GM18867 (cell line): ENCODE results near the gene CALCA.
A peak's percentile ranks its signal among the peaks of the same experiment; 100 is the strongest.
"Not testable (repeated sequence)": the region's sequence is repeated elsewhere in the genome, so short reads cannot be mapped to it uniquely, and the experiment has no call there.

Experiments used
- ATAC-seq: cut with Tn5 transposase; IDR thresholded peaks from one replicate; pipeline ENCODE4 v1.9.1; 2021; ENCODE audit warnings: mild to moderate bottlenecking, moderate library complexity; ENCODE audit not compliant: unreplicated experiment

CALCA gene, protein sequence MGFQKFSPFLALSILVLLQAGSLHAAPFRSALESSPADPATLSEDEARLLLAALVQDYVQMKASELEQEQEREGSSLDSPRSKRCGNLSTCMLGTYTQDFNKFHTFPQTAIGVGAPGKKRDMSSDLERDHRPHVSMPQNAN

DNA sequence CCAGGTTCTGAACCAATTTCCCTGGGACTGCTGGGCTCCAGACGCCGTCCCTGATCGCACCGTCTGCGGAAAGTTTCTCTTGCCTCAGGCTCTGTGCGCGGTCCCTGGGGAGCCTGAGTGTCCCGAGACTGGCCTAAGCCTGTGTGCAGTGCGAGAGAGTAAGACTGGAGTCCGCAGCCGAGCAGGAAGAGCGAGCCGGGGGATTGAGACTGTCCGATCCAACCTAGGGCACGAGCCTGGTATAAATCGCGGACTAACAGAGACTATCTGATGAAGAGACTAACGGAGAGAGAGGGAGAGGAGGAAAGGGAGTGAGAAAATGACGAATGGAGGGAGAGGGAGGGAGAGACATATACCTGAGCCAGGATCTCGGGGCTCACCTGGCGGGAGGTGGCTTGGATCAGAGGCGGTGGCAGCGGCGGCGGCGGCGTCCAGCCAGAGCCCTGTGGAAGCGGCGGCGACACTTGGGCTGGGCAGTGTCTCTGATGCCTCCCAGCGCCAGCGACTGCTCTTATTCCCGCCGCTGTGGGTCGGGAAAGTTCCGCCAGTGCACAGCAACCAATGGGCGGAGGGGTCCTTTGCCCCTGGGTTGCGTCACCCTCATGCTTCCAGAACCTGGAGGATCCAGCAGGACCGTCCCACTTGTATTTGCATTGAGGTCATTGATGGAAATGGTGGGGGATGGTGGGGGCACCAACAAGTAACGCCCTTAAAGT, at the start of gene CALCA:
Gene CALCA, minus strand, starts transcription at position 487 of the 716 bp plus-strand sequence. CDS start 1,159 bp downstream, outside the sequence.
- no peak for ATAC-seq

DNA sequence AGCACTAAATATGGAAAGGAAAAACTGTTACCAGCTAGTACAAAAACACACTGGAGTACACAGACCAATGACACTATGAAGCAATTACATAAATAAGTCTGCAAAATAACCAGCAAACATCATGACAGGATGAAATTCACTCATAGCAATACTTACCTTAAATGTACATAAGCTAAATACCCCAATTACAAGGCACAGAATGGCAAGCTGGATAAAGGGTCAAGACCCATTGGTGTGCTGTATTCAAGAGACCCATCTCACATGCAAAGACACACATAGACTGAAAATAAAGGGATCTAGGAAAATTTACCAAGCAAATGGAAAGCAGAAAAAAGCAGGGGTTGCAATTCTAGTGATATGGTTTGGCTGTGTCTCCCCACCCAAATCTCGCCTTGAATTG, 44.0 kb upstream of the CALCA start:
- ATAC-seq, result no peak

DNA sequence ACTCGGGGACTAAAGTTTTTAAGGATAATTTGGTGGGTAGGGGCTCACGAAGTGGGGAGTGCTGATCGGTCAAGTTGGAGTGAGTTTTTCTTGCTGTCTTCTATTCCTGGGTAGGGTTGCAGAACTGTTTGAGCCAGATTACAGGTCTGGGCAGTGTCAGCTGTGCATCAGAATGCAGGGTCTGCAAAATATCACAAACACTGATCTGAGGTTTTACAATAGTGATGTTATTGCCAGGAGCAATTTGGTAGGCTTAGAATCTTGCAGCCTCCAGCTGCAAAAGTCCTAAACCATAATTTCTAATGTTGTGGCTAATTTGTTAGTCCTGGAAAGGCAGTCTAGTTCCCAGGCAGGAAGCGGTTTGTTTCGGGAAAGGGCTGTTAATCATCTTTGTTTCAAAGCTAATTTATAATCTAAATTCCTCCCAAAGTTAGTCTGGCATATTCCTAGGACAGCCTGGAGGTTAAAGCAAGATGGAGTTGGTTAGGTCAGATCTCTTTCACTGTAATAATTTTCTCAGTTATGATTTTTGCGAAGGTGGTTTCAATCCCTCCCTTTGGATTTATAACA, 39.7 kb upstream of the CALCA start:
- no peak for ATAC-seq

- no peak for ATAC-seq
Measured at GRCh38 chr11:15010865-15011264, 38.7 kb upstream of the CALCA start.

DNA sequence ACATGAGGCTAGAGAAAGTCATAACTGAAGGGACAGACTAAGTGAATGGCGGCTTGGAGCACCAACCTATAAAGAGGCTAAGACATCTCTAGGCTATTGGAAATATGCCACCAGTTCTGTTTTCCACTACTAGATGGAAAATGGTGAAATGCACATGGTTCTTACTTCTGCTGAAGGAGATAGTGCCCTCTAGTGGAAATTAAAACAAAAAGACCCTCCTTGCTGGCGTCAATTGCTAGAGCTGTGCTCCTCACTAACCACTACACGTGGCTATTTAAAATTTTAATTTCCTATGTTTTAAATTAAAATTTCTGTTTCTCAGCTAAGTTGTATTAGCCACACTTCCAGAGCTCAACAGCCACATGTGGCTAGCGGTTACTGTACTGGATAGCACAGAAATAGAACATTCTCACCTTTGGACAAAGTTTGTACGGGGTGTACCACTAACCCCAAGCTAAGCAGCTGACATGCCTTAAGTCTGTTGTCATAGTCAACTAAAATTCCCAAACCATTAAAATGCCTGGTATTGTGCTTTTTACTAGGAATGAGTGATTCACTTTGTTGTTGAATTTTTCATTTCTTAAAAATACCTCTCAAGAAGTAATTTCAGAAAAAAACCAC, 34.1 kb upstream of the CALCA start:
- ATAC-seq, result peak; percentile 80

GRCh38 chr11:14988133-14988532, 16.0 kb upstream of the CALCA start:
- ATAC-seq, result not testable (repeated sequence)

- ATAC-seq, result no peak
Measured at GRCh38 chr11:14981507-14981906, 9.4 kb upstream of the CALCA start.

DNA sequence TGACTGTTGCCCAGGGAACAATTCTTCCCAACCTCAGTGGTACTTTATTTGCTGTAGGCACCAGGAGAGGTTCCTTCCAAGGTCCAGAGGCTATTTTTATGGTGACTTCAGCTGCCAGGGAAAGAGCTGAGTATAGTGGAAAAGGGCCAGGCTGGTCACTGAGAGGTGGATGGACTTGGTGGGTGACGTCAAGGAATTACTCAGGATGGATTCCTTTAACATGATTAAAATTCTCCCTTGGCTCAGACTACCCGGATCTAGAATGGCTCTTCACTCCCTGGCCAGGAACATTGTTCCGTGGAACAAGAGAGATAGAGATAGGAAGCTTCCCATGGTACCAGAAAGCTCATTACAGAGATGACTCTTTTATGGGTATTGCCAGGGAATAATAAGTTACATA, 8.7 kb upstream of the CALCA start:
- no peak for ATAC-seq

- no peak for ATAC-seq
Measured at GRCh38 chr11:14977101-14977880, 5.1 kb upstream of the CALCA start.

GRCh38 chr11:14975252-14975587, 3.1 kb upstream of the CALCA start:
- ATAC-seq, result no peak

- peak; percentile 60 for ATAC-seq
Measured at GRCh38 chr11:14974515-14975251, 2.5 kb upstream of the CALCA start.

DNA sequence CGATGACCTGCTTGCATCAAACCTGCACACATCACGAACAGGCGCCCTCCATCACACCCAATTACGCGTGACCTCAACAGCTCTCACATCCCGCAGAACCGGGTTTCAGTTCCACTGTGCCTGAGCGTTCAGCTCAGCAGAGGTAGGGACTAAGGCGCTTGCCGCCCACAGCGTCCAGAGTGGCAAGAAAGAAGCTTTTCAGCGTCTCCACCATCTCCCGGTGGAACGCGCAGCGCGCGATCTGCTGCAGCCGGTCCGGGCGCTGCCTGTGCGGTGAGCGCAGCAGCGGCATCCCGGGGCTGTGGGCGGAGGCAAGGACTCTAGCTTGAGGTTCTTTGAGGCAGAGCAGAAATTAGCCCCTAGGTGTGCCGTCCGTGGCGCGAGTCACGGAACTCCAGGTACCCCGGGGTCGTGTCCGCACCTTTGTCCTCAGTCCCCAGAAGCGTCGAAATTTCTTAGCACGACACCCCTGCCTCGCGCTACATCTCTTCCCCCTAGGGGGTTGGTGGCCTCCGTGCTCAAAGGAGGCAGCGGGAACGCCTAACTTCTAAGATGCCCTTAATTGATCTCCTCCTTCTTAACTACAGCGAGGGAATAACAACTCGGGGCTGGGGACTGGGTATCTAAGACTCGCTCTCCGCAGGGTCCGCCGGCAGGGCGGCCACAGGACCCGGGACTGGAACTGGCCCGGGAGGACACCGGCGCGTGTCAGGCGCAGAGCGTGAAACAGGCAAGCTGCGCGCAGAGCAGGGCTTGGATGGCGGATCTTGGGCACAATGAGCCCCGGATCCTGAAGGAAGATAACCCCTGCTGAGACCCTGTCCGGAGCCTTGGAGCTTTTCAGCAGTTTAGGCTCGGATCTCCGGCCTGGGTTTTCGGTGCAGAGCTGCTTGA, 1.7 kb upstream of the CALCA start:
- ATAC-seq, result peak; percentile 38

GRCh38 chr11:14972581-14973495, 687 bp upstream of the CALCA start:
- ATAC-seq, result no peak

- ATAC-seq, result peak; percentile 80
Measured at GRCh38 chr11:14969901-14970323, 2.2 kb downstream of the CALCA start.

DNA sequence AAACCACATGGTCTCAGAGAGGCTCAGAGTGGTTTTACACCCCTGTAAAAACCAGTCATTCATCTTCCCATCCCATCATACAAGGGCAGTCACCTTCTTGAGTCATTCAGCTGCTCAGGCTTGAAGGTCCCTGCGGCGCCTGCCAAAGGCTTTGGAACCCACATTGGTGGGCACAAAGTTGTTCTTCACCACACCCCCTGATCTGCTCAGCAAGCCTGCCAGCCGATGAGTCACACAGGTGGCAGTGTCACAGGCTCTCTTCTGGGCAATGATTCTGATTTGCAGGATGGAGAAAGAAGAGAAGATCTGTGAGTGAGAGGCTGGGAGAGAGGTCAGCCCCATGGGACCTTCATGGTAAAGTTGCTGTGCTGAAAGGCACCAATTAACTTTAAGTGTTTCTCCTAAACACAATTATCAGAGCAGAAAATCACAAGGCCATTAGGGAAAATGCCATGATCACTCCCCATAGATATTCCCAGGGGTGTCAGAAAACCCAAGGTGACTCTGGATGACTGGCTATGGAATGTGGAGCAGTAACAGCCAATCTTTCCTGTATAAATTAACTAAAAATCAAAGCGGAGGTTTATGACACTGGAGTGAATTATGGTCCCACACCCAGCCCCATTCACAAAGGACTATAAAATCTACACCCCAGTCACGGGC, 4.4 kb downstream of the CALCA start:
- ATAC-seq, result no peak

DNA sequence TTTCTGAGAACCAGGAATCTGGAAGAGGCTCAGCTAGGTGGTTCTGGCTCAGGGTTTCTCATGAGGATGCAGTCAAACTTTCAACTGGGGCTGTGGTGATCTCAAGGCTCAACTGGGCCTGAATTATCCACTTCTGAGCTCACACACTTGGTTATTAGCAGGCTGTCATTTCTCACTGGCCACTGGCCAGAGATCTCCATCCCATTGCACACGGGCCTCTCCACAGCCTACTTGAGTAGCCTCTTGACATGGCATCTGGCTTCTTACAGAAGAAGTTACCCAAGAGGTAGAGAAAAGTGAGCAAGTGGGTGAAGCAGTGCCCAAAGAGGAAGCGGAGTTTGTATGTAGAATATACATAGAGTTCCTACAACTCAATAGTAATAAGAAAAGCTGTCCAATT, 16.0 kb downstream of the CALCA start:
- no peak for ATAC-seq

GRCh38 chr11:14954581-14954980, 17.6 kb downstream of the CALCA start:
- ATAC-seq, result no peak

- no peak for ATAC-seq
Measured at GRCh38 chr11:14953904-14954303, 18.2 kb downstream of the CALCA start.
